ENCODE data around the gene SNRNP200.
A peak's percentile ranks its signal among the peaks of the same experiment; 100 is the strongest.

The SNRNP200 gene

GRCh38 chr2:96305091-96305978 is at the start of gene SNRNP200:
Gene SNRNP200, minus strand, starts transcription at chr2:96305546. Its CDS starts 109 bp downstream, at chr2:96305437.
- DNase-seq (ENCODE audit: low spot score), result peak; percentile 91

- no peak for DNase-seq (ENCODE audit: low spot score)
Observed at GRCh38 chr2:96354492-96354891, 49.1 kb upstream of the SNRNP200 start.

DNA sequence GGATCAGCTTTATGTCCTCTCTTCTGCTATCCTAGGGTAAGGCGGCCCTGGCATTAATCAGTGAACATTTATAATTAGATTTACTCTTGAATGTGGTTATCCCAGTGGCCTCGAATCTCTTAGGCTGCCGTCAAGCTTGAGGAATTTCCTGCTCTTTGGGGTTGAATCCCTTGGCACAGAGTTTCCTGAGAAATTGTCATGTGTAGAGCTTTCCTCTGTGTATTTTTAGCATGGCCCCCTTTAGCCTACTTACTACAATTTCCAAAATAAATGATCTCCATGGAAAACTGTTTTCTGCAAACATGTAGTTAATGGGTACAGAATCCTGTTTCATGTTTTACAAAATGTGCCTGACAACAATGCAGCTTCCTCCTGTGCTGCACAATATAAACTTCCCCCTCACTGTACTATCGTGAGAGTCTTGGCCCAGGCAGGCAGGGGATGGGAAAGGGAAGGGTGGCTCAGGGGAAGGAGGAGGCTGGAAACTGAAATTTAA is 48.3 kb upstream of the SNRNP200 start:
- no peak for DNase-seq (ENCODE audit: low spot score)

- peak; percentile 95 for DNase-seq (ENCODE audit: low spot score)
Observed at GRCh38 chr2:96353032-96353561, 47.8 kb upstream of the SNRNP200 start.

GRCh38 chr2:96347395-96347794 is 42.0 kb upstream of the SNRNP200 start:
- DNase-seq (ENCODE audit: low spot score), result no peak

- no peak for DNase-seq (ENCODE audit: low spot score)
Observed at GRCh38 chr2:96345868-96346462, 40.6 kb upstream of the SNRNP200 start.

- no peak for DNase-seq (ENCODE audit: low spot score)
Observed at GRCh38 chr2:96345438-96345837, 40.1 kb upstream of the SNRNP200 start.

- no peak for DNase-seq (ENCODE audit: low spot score)
Observed at GRCh38 chr2:96344011-96344410, 38.7 kb upstream of the SNRNP200 start.

DNA sequence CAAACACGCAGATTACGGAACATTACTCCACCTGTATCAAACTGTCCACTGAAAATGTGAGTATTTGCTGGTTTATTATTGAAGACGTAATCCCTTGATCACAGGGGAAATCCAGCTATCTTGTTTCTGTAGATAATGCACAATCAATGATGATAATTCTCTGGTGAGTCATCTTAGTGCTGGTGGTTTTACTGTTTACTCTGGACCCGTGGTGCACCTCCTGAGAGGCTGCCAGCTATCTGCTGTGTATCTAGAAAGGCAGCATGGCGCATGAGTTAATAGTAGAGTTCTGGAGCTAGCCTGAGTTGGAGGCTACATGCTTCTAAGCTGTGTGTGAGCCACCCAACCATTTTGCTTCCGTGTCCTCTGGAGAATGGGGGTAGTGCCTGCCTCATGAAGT is 36.7 kb upstream of the SNRNP200 start:
- no peak for DNase-seq (ENCODE audit: low spot score)

GRCh38 chr2:96341641-96342040 is 36.3 kb upstream of the SNRNP200 start:
- no peak for DNase-seq (ENCODE audit: low spot score)

- DNase-seq (ENCODE audit: low spot score), result no peak
Observed at GRCh38 chr2:96340493-96341414, 35.4 kb upstream of the SNRNP200 start.

GRCh38 chr2:96336873-96337272 is 31.5 kb upstream of the SNRNP200 start:
- DNase-seq (ENCODE audit: low spot score), result no peak

DNA sequence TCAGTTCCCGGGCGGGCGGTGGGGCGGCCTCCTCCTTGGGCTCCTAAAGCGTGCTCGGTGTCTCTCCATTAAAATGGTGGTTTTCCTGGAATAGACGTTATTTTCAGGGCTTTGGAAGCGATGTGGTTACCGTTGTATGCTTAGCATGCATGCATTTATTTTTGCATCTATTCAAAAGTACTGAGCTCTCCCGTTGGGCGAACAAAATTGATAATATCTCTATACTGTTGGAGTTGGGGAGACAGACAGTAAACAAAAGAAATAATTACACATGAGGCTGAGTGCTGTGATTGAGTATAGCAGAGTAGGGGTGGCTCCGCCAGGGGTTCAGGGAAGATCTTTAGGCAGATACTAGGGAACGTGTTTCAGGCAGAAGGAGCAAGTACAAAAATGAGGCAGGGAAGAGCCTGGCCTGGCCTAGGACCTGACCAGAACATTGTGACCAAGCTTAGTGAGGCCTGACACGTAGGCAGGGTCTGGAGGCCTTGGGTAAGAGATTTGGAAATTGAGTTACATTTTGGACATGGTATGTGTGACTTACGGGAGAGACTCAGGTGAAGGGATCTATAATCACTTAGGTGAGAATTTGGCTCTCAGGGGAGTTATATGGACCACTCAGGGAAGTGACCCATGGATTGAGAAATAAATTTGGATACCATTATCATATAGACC is 30.9 kb upstream of the SNRNP200 start:
- DNase-seq (ENCODE audit: low spot score), result no peak

- DNase-seq (ENCODE audit: low spot score), result no peak
Observed at GRCh38 chr2:96333708-96334107, 28.4 kb upstream of the SNRNP200 start.

GRCh38 chr2:96330407-96330806 is 25.1 kb upstream of the SNRNP200 start:
- DNase-seq (ENCODE audit: low spot score), result no peak

DNA sequence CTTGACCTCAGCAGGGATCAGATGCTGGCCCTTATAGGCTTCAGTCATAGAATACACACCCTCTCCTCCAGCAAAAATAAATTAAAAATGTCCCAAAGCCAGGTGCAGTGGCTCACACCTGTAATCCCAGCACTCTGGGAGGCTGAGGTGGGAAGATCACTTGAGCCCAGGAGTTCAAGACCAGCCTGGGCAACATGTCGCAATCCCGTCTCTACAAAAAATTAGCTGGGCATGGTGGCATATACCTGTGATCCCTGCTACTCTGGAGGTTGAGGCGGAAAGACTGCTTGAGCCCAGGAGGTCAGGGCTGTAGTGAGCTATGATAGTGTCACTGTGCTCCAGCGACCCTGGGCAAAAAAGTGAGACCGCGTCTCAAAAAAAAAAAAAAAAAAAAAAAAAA is 24.5 kb upstream of the SNRNP200 start:
- DNase-seq (ENCODE audit: low spot score), result no peak

GRCh38 chr2:96329456-96329855 is 24.1 kb upstream of the SNRNP200 start:
- no peak for DNase-seq (ENCODE audit: low spot score)

DNA sequence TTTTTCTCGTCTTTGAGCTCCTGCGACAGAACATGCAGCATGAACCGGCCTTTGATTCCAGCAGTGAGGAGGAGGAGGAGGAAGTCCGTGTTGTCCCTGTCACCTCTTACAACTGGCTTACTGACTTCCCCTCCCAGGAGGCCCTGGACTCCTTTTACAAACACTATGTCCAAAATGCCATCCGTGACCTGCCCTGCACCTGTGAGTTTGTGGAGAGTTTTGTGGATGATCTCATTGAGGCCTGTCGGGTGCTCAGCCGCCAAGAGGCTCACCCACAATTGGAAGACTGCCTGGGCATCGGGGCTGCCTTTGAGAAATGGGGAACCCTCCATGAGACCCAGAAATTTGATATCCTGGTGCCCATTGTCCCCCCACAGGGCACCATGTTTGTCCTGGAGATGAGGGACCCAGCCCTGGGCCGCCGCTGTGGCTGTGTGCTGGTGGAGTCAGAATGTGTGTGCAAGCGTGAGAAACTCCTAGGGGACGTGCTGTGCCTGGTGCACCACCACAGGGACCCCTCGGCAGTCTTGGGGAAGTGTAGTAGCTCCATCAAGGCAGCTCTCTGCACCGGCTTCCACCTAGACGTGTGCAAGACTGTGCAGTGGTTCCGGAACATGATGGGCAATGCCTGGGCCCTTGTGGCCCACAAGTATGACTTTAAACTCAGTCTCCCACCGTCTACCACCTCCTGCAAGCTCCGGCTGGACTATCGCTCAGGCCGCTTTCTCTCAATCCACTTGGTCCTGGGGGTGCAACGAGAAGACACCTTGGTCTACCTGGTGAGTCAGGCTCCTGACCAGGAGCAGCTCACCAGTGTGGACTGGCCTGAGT is 21.9 kb upstream of the SNRNP200 start:
- DNase-seq (ENCODE audit: low spot score), result no peak

- DNase-seq (ENCODE audit: low spot score), result no peak
Observed at GRCh38 chr2:96326564-96326963, 21.2 kb upstream of the SNRNP200 start.

- no peak for DNase-seq (ENCODE audit: low spot score)
Observed at GRCh38 chr2:96325884-96326255, 20.5 kb upstream of the SNRNP200 start.

Data from hematopoietic multipotent progenitor cell treated with erythropoietin and hydrocortisone succinate and interleukin-3 and kit ligand, for 15 days (in vitro differentiated cells).